NCI-H2227 (cell line): ENCODE measurements around the gene DDX4.
A peak's percentile ranks its signal among the peaks of the same experiment; 100 is the strongest.
"Not testable (repeated sequence)": the region's sequence is repeated elsewhere in the genome, so short reads cannot be mapped to it uniquely, and the experiment has no call there.

Experiments used
- DNase-seq: peaks from one replicate; lab custom pipeline; 2025; ENCODE audit not compliant: unreplicated experiment; lab: John Stamatoyannopoulos, UW

The DDX4 gene

DNA sequence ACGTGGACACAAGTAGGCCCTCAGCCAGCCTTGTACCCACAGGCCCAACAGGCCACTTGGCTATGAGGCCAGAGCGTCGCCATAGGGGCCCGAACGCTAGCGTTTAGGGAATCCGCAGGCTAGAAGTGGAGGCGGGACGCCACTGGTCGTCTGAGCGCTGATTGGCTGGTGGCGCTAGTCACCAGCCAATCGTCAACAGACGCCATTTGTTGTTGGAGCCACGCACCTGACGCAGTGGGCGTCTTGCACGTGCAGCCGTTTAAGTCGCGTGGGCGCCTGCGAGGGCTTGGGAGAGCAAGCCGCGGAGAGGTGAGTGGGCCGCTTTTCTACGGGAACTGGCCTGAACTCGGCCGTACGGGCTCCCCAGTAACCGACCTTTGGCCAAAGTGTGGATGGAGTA is at the start of gene DDX4:
DDX4 (plus strand) TSS at position 269 of the 400 bp plus-strand sequence. CDS start 903 bp downstream, outside the sequence.
- DNase-seq, result no peak

- DNase-seq, result peak; percentile 48
Measured at GRCh38 chr5:55691265-55692105, 46.4 kb upstream of the DDX4 start.

GRCh38 chr5:55692106-55692417 is 45.8 kb upstream of the DDX4 start:
- no peak for DNase-seq

GRCh38 chr5:55692509-55692908 is 45.4 kb upstream of the DDX4 start:
- DNase-seq, result no peak

DNA sequence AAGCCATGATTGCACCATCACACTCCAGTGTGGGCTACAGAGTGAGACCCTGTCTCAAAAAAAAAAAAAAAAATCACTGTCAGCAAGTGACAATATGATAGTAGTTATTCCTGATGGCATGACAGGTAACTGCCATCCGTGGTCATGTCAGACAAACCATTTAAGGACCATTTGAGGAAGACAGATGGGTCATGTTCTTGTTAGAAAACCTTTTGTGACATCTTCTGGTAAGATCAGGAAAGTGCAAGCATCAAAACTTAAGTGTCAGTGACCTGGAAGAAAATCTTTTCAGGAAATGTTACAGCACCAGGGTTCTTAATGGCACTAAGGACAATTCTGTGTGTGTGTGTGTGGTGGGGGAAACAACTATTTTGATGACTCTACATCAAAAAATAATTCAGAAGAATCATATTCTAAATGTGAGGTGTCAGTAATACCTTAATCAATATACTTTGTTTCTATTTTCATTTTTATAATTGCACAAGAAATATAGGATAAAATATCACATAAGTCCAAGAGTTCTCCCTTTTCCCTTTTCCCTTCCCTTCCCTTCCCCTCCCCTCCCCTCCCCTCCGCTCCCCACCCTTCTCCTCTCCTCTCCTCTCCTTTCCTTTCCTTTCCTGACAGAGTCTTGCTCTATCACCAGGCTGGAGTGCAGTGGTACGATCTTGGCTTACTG is 43.6 kb upstream of the DDX4 start:
- peak; percentile 4 for DNase-seq

GRCh38 chr5:55696704-55697103 is 41.2 kb upstream of the DDX4 start:
- not testable (repeated sequence) for DNase-seq

- DNase-seq, result no peak
Measured at GRCh38 chr5:55699041-55699688, 38.7 kb upstream of the DDX4 start.

DNA sequence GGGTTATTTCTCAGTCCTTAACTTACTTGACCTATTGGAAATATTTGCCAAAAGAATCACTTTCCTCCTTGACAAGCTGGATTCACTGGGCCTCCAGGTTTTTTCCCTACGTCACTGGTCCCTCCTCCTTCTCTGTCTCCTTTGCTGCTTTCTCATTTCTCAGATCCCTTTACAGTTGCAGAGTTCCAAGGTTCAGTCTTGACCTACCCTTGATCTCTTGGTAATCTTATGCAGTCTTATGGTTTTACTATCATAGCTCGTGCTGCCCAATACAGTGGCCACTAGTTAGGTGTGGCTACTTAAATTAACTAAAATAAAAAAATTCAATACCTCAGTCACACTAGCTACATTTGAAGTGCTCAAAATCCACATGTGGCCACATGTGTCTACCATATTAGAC is 37.1 kb upstream of the DDX4 start:
- no peak for DNase-seq

- no peak for DNase-seq
Measured at GRCh38 chr5:55701462-55702103, 36.3 kb upstream of the DDX4 start.

DNA sequence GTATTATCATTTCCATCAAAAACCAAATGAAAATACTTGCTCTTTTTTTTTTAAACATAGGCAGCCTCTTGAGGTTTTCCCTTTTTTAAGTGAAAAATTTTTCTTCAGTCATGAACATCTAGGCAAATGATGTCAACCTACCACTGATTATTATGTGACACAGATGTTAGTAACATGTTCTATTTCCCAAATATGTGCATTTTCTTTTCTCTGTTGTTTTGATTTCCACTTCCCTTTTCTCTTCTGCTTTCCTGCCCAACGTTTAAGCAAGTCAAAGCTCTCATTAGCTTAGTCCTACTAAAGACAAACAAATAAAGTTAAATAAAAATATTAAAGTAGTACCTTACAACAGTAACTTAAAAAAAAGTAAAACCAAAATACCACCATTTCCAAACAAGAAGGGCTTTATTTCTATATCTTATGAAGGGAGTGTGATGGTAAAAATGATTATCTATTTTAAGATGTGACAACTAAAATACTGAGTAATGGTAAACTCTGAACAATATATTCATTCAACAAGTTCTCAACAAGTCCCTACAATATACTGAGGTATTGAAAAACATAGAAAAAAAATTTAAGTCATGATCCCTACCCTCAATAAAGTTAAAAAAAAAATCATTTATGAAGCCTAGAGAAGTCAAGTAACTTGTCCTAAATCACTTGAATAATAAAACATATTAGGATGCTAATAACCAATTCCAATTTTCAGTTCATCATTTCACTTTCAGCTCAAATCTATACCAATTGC is 35.1 kb upstream of the DDX4 start:
- no peak for DNase-seq

DNA sequence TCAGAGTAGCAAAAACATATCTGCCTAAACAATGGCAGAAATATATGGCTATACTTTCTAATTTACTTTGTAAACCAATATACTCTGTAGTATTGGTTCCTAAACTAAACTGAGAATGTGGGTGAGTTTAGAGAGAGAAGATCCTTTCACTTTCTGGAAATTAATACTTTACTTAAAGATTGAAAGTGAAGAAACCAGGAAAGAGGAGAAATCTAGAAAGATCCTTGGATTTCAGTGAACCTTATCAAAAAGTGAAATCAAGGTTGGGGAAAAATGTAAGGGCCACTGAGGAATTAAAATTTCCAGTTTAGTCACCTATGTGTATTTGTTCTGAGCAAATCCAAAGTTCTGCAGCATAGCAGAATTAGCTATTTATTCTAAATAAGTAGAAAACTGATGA is 31.6 kb upstream of the DDX4 start:
- DNase-seq, result no peak

DNA sequence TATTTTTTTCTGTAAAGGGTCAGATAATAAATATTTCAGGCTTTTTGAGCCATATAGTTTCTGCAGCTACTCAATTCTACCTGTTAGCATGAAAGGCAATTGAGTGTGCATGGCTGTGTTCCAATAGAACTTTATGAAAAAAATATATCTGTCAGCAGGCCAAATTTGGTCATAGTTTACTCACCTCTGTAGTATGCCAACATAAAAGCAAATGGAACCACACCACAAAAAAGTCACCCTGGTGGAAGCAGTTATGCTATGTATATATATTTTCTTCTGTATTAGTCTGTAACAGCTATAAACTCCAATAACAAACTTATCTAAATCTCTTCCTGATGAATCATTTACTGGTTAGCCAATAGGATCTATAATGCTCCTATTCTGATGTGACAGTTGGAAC is 29.1 kb upstream of the DDX4 start:
- no peak for DNase-seq

DNA sequence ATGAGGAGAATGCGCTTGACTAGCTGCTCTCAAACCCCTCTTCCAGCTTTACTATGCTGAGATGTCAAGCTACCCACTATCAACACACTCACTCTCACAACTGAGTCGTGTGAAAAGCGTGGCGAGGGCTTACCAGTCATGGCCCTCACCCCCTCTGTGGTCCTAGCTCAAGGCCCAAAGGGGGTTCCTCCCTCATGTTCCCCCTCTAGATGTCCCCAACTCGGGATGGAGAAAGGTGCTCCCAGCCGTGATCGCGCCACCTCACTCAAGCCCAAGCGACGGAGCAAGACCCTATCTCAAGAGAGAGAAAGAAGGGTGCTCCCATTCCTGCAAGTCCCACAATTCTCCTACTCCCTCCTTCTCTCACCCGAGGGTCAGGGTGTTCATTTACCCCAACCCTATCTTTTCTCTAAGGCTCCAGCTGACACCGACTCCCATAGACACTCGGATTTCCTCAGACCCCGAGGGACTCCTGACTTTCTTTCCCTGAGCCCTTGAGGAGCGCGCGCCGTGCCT is 26.3 kb upstream of the DDX4 start:
- DNase-seq, result no peak

- peak; percentile 93 for DNase-seq
Measured at GRCh38 chr5:55712023-55712859, 25.6 kb upstream of the DDX4 start, which contains the start of gene SLC38A9. SLC38A9 (minus strand) TSS chr5:55712324; CDS start chr5:55697958, 14,366 bp downstream.

DNA sequence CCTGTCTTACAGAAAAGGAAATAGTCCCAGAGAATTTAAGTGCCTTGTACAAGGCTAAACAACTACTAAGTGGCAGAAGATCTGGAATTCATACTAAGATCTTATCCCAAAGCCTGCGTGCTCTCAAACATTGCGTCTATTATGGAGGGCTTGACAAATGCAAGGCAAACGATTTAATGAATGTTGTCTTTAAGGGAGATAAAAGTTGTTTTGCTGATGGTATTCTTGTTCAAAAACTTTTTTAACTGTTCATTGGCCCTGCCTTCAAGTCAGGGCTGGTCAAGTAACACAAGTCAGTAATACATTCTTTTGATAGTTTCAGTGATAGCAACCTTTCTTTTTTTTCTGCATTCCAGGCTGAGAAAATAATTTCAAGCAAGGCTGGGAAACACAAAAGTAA is 24.0 kb upstream of the DDX4 start:
- DNase-seq, result no peak

- no peak for DNase-seq
Measured at GRCh38 chr5:55714339-55714738, 23.5 kb upstream of the DDX4 start.

DNA sequence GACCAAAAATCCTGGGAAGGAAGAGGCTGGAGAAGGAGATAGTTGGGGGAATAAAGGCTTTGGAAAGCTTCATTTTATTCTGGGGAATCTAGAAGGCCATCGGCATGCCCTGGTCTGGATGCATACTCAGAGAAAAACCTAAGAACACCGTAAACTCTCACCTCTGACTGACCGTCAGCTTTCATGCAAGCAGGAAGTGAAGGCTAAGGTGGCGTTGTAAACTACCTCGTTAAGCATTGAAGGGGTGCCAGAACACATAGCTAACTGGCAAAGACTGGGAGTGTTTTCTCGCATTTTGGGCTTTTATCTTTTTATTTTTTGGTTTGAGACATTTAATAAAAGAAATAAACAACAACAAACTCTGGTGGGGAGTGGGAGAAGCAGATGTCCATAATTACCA is 23.1 kb upstream of the DDX4 start:
- DNase-seq, result no peak

GRCh38 chr5:55715519-55716078 is 22.3 kb upstream of the DDX4 start:
- no peak for DNase-seq

DNA sequence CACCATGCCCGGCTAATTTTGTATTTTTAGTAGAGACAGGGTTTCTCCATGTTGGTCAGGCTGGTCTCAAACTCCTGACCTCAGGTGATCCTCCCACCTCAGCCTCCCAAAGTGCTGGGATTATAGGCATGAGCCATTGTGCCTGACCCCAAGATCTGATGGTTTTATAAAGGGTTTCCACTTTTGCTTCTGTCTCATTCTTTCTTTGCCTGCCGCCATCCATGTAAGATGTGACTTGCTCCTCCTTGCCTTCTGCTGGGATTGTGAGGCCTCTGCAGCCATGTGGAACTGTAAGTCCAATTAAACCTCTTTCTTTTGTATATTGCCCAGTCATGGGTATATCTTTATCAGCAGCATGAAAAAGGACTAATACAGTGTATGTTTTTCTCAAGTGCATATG is 18.8 kb upstream of the DDX4 start:
- DNase-seq, result not testable (repeated sequence)
